HepG2 (cell line): ENCODE measurements around the gene STKLD1. TPM values are rescaled to one million over a fixed set of nuclear protein-coding genes. Genes with fewer than 3 reads are reported as not detected.

ENCODE experiments used
- GABPA ChIP-seq, 2 experiments: IDR thresholded peaks; 2 replicates each; pipeline ENCODE4 v1.6.1; 2011 to 2016; ENCODE audit warnings: low read depth in 2 of 2, low read length in 1 of 2, missing biosample characterization in 1 of 2, missing genetic modification characterization in 1 of 2
- HNRNPK ChIP-seq: fragments of 200-400 bp; formaldehyde crosslinking; IDR thresholded peaks from 2 replicates; pipeline ENCODE4 v1.6.1; 2018; ENCODE audit warnings: low read length, low read depth, moderate library complexity, mild to moderate bottlenecking; ENCODE audit not compliant: poor library complexity, severe bottlenecking
- KMT2B ChIP-seq: IDR thresholded peaks from 2 replicates; pipeline ENCODE4 v1.6.1; 2016; ENCODE audit warnings: missing genetic modification reagents, missing compliant biosample characterization
- NFE2L1 ChIP-seq: sonication (generic); formaldehyde crosslinking; IDR thresholded peaks from 2 replicates; pipeline ENCODE4 v1.4.0; 2020; ENCODE audit warnings: missing genetic modification reagents, mild to moderate bottlenecking, borderline replicate concordance
- PPARG ChIP-seq: conservative IDR thresholded peaks from 2 replicates; pipeline ENCODE4 v1.6.1; 2016; ENCODE audit warnings: missing biosample characterization, missing genetic modification reagents
- THAP7 ChIP-seq: sonication (generic); formaldehyde crosslinking; IDR thresholded peaks from 2 replicates; pipeline ENCODE4 v1.8.1; 2023; ENCODE audit warnings: mild to moderate bottlenecking, missing genetic modification reagents
- ZBTB39 ChIP-seq: sonication (generic); formaldehyde crosslinking; IDR thresholded peaks from 2 replicates; pipeline ENCODE4 v1.5.0; 2020; ENCODE audit warnings: missing genetic modification reagents
- ZNF136 ChIP-seq: sonication (generic); formaldehyde crosslinking; IDR thresholded peaks from 2 replicates; pipeline ENCODE4 v1.8.1; 2022; ENCODE audit warnings: low read depth, mild to moderate bottlenecking, moderate library complexity, missing genetic modification reagents
- ZNF318 ChIP-seq: sonication (generic); formaldehyde crosslinking; IDR thresholded peaks from 2 replicates; pipeline ENCODE4 v1.4.0; 2020; ENCODE audit warnings: mild to moderate bottlenecking, missing genetic modification reagents
- polyA plus RNA-seq, 8 experiments: library from polyadenylated mRNA; depleted of rRNA in 3 of 8; stranded (reverse) in 7 of 8; unstranded in 1 of 8; fragments of >200 nt; fragmentation: Illumina TruSeq in 4 of 8; extraction: Trizol in 4 of 8; gene quantifications; 2 replicates each; pipeline versions ENCODE4 v1.2.1 to v1.2.3, GENCODE V29; 2011 to 2016; ENCODE audit warnings: low read depth in 4 of 8, missing spikeins in 1 of 8, mixed read lengths in 1 of 8; ENCODE audit not compliant: insufficient read depth in 1 of 8
- total RNA-seq, 5 experiments: library from RNA; depleted of rRNA; stranded (reverse); fragments of >200 nt; fragmentation: Illumina TruSeq; extraction: Trizol; gene quantifications; 2 replicates each; pipeline ENCODE4 v1.2.3, GENCODE V29; 2016; ENCODE audit warnings: low read depth in 1 of 5

The STKLD1 gene
- total and polyA plus RNA-seq, 2 of the 13 experiments (the other 11 are each of a cell fraction or from before 2014, with no cell fraction given), result 1.5 to 2.2 TPM

GRCh38 chr9:133335924-133336811 lies 40.0 kb upstream of the STKLD1 start, which contains the start of gene SURF6 (continued):
- TF ChIP-seq ZNF318 (CRISPR knock-in tag) (peak; percentile 10; the same call in 1 of the 2 replicates), PPARG (CRISPR knock-in tag) (peak; percentile 59; the same call in 1 of the 2 replicates), ZBTB39 (CRISPR knock-in tag) (0 out of 2 replicates have a peak, but pooled peaks have one; percentile 18), HNRNPK (peak; percentile 74), KMT2B (CRISPR knock-in tag) (peak; percentile 97), NFE2L1 (CRISPR knock-in tag) (0 out of 2 replicates have a peak, but pooled peaks have one; percentile 70), ZNF136 (no peak; the same call in 1 of the 2 replicates), GABPA (IDR thresholded peaks at IDR 0.05; ENCODE audit: low read depth, low read length) (peak; percentile 93), GABPA (CRISPR knock-in tag; IDR thresholded peaks at IDR 0.05; ENCODE audit: low read depth) (peak; percentile 92), THAP7 (CRISPR knock-in tag) (peak; percentile 38; the same call in 1 of the 2 replicates)
